ENCODE measurements around the gene CALHM1.

Gene CALHM1

DNA sequence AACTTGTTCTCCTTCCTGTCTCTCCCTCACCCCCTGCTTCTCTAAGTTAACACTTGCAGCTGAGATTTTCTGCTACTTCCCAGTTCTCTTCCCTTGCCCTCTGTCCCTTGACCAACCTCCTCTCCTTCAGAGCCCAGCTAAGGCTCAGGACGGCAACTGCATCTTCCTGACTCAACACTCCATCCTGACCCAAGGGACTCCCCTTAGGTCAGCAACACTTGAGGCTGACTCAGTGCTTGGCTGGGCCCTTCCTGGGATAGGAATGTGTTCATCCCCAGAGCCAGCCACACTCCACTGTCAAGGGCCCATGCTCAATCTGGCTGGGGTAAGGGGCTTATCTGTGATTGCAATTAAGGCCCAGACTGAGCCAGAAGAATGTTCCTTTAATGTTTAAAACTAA is 10.0 kb downstream of the CALHM1 start:
- no peak overlapping the region for H3K4me3 ChIP-seq (ENCODE audit: low read length)
- TF ChIP-seq, protein P1, sequence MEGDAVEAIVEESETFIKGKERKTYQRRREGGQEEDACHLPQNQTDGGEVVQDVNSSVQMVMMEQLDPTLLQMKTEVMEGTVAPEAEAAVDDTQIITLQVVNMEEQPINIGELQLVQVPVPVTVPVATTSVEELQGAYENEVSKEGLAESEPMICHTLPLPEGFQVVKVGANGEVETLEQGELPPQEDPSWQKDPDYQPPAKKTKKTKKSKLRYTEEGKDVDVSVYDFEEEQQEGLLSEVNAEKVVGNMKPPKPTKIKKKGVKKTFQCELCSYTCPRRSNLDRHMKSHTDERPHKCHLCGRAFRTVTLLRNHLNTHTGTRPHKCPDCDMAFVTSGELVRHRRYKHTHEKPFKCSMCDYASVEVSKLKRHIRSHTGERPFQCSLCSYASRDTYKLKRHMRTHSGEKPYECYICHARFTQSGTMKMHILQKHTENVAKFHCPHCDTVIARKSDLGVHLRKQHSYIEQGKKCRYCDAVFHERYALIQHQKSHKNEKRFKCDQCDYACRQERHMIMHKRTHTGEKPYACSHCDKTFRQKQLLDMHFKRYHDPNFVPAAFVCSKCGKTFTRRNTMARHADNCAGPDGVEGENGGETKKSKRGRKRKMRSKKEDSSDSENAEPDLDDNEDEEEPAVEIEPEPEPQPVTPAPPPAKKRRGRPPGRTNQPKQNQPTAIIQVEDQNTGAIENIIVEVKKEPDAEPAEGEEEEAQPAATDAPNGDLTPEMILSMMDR (IDR thresholded peaks at IDR 0.05; ENCODE audit: insufficient read depth, low read depth, low read length, missing control alignments) = no peak
- peak; percentile 75 for DNase-seq (ENCODE audit: low read depth)

DNA sequence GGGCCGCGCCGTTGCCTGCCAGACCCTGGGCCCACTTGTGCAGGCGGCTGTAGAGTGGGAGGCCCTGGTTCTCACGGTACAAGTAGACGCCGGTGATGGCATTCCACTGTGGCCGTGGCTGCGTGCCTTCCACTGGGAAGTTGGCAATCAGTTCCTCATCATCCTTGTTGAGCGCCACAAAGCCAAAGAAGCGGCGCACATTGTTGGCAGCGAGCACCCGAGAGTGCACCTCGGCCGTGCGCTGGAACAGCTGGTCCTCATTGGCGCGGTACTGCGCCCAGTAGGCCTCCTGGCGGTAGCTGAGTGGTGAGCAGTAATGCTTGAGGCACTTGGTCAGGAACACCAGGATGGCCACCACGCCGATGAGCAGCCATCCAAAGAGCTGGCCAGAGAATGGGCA is 11.5 kb downstream of the CALHM1 start:
- no peak for DNase-seq (ENCODE audit: low read depth)
- TF ChIP-seq, protein P1 (IDR thresholded peaks at IDR 0.05; ENCODE audit: insufficient read depth, low read depth, low read length, missing control alignments) = no peak
- H3K4me3 ChIP-seq (ENCODE audit: low read length) = no peak overlapping the region

DNA sequence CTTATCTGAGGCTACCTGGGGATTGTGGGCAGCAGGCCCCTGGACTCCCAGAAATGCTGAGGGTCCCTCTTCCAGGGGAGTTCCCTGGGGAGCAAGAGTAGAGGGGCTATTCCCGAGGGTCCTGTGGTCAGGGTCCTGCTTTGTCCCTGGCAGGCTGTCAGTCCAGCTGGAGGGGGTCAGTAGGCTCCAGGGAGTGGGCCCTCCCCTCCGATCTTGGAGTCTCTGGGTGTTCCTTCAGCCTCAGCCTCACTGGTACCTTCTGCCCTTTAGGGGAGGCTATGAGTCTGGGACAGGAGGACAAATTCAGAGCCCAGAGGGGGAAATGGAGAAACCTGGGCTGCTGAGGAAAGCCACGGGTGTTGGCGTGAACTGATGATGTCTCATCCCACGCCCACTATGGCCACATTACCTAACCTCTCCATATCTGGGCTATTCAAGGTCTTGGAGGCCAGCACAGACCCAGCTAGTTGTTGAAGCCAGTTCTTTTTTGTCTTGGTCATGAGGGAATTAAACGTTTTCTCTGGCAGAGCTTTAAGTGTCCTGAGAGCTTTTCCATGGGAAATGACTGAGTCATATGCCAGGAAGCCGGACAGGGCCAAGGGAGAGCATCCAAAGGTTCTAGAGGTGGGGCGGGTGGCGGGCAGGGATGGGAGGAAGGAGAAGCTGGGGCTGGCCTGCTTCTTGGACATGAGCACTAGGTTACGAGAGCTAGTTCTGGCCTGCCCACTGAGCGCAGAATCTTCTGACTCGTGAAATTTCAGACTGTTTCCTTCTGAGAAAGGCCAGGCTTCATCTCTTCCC is 12.7 kb downstream of the CALHM1 start:
- no peak for DNase-seq (ENCODE audit: low read depth)
- no peak overlapping the region for H3K4me3 ChIP-seq (ENCODE audit: low read length)
- TF ChIP-seq, protein P1 (IDR thresholded peaks at IDR 0.05; ENCODE audit: insufficient read depth, low read depth, low read length, missing control alignments) = no peak

DNA sequence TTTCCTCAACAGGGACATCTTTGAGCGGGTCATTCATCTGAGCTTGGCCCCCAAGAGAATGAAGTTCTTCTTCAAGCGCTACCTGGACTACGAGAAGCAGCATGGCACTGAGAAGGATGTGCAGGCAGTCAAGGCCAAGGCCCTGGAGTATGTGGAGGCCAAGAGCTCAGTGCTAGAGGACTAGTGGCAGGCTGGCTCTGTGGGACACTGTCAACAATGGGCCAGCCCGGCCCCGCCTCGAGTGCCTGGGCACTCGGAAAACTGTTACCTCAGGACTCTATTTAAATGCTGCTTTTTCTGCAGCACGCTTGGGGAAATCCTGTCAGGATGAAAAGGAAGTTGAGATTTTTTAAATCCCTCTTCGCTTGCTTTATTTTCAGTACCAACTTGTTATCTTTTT is 13.3 kb downstream of the CALHM1 start:
- H3K4me3 ChIP-seq (ENCODE audit: low read length) = no peak overlapping the region
- TF ChIP-seq, protein P1 (IDR thresholded peaks at IDR 0.05; ENCODE audit: insufficient read depth, low read depth, low read length, missing control alignments) = no peak
- DNase-seq (ENCODE audit: low read depth) = no peak

DNA sequence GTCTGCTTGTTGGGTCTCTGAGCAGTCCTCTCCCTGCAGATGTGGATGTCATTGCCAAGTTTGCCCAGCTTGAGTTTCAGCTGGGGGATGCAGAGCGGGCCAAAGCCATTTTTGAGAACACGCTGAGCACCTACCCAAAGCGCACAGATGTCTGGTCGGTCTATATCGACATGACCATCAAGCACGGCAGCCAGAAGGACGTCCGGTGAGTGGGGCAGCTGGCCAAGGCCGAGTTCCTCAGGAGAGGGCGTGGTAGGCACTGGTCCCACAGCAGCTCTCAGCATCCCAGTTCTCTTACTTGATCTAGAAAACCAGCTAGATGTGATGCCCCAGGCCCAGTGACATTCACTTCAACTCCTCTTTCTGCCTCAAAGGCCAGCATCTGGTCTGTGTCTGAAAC is 14.2 kb downstream of the CALHM1 start:
- DNase-seq (ENCODE audit: low read depth) = no peak
- TF ChIP-seq, protein P1 (IDR thresholded peaks at IDR 0.05; ENCODE audit: insufficient read depth, low read depth, low read length, missing control alignments) = no peak
- H3K4me3 ChIP-seq (ENCODE audit: low read length) = no peak overlapping the region

DNA sequence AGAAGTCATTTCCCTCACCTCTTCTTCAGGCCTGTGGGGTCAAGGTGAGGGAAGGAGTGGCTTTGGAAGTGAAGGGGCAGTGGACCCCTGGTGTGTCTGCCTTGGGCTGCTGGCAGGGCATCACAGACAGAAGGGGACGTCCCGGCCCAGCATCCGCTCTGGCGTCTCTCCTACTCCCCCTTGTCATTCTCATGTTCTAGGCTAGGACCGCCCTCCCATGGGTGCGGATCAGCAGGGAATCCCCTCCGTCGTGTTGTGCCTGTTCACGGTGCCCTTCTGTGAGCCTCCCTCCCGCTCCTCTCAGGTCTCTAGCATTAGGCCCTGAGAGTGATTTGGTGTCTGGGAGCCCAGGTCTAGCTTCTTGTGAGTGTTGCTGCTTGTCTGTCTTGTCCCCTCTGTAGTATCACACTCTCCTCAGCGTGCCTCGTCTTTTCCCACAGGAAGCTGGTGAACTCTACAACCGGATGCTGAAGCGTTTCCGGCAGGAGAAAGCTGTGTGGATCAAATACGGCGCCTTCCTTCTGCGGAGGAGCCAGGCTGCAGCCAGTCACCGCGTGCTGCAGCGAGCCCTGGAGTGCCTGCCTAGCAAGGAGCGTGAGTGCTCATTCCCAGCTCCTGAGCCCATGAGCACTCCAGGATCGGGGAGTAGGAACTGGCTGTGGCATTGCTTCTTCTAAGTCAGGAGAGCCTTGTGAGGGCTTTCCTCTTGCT is 15.1 kb downstream of the CALHM1 start:
- TF ChIP-seq, protein P1 (IDR thresholded peaks at IDR 0.05; ENCODE audit: insufficient read depth, low read depth, low read length, missing control alignments) = no peak
- no peak for DNase-seq (ENCODE audit: low read depth)
- no peak overlapping the region for H3K4me3 ChIP-seq (ENCODE audit: low read length)
